Coronary artery (tissue), 2 donors: ENCODE measurements around the gene MICAL2.
A peak's percentile ranks its signal among the peaks of the same experiment; 100 is the strongest.

ENCODE experiments used
- DNase-seq: peaks from one replicate; pipeline ENCODE4 v3.0.0-alpha.2; 2017; ENCODE audit warnings: low spot score
- H3K27ac ChIP-seq, 2 donors: fragments of 200-600 bp; sonication (generic); one replicate each; pipeline ENCODE4 v1.5.1; 2016 to 2019
- H3K4me3 ChIP-seq: fragments of 200-600 bp; sonication (generic); 2 replicates; pipeline ENCODE4 v1.5.1; 2016; ENCODE audit warnings: mild to moderate bottlenecking, moderate library complexity
- CTCF ChIP-seq: fragments of 200-600 bp; sonication (generic); IDR thresholded peaks from one replicate; pipeline ENCODE4 v1.5.1; 2019; ENCODE audit warnings: antibody characterized with exemption

MICAL2 gene

GRCh38 chr11:12182676-12183541 lies 72.5 kb downstream of the MICAL2 start:
- peak; percentile 74 for DNase-seq

GRCh38 chr11:12183827-12184620 lies 73.6 kb downstream of the MICAL2 start:
- H3K27ac ChIP-seq: peak overlapping the region; percentile 17 to 79
- DNase-seq: no peak
- no peak for TF ChIP-seq CTCF

More at GRCh38 chr11:12182676-12183541, 72.5 kb downstream of the MICAL2 start:
- no peak for TF ChIP-seq CTCF
- Histone ChIP-seq H3K27ac (peak overlapping the region; percentile 73 to 86), H3K4me3 (peak overlapping the region; percentile 9)

GRCh38 chr11:12184699-12185098 lies 74.3 kb downstream of the MICAL2 start:
- no peak for DNase-seq
- Histone ChIP-seq H3K27ac (peak overlapping the region; percentile 11 to 79), H3K4me3 (no peak overlapping the region)
- no peak for TF ChIP-seq CTCF

More at GRCh38 chr11:12183827-12184620, 73.6 kb downstream of the MICAL2 start:
- H3K4me3 ChIP-seq: no peak overlapping the region

- Histone ChIP-seq H3K27ac (peak overlapping the region; percentile 70 to 79), H3K4me3 (no peak overlapping the region)
- no peak for DNase-seq
- TF ChIP-seq CTCF: no peak
Observed at GRCh38 chr11:12185106-12185690, 74.8 kb downstream of the MICAL2 start.

GRCh38 chr11:12185914-12186313 lies 75.5 kb downstream of the MICAL2 start:
- Histone ChIP-seq H3K4me3 (no peak overlapping the region), H3K27ac (peak overlapping the region; percentile 70 to 79)
- DNase-seq: no peak
- no peak for TF ChIP-seq CTCF

GRCh38 chr11:12186701-12187100 lies 76.3 kb downstream of the MICAL2 start:
- peak overlapping the region; percentile 70 to 88 for H3K27ac ChIP-seq
- no peak for TF ChIP-seq CTCF
- H3K4me3 ChIP-seq: no peak overlapping the region
- no peak for DNase-seq
